NCI-H2029 treated with DMSO at 0.1 percent for 48 hours (cell line): ENCODE data around the gene TSHZ2.

Experiments
- DNase-seq: peaks from one replicate; lab custom pipeline; 2025; lab: John Stamatoyannopoulos, UW

Gene TSHZ2

DNA sequence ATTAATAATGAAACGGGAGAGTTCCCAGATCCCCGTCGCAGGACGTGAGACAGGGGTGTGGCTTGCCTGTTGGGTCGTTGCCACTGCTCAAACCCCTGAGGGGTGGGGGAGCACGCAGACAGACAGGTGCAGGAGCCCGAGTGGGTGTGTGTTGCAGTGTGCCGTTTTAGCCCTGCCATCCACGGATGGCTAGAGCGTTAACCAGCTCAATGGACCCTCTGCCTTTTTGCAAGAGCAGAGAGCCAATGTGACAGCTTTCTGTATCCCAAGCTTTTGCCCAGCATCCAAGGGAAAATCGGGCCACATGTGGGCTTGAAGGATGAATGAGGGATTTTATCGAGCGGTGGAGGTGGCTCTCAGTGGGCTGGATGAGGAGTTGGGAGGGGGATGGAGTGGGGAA lies 237.9 kb downstream of the TSHZ2 start:
- no peak for DNase-seq

DNA sequence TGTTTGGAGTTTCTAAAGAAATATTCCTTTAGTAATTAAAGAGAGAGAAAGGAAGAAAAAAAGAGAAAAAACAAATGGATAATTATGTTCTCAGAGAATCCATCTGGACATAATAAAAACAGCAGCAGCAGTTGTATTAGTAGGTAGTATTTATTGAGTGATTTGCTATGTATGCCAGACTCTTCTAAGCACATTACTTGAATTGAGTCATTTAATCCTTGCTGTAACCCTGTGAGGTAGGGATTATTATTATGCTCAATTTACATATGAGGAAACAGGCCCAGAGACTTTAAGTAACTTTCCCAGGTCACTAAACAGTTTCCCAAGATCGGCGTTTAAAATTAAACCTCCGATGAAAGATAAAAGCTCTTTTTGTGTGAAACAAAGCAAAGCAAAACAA lies 238.8 kb downstream of the TSHZ2 start:
- DNase-seq: no peak

DNA sequence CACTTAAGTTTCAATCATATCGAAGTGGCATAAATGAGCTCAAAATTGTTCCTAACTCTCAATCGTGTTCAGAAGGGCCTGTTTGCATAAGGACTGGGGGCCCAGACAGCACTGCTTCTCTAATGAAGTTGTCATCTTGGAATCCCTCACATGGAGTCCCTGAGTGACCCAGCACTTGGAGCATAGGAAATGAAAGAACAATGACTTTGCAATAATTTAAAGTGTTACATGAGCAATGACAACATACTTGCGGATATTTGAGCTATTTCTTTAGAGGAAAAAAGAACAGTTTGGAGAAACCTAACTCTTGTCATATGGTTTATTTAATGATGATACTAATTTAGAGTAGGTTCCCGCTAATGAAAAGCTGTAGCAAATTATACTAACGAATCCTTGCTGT lies 239.9 kb downstream of the TSHZ2 start:
- DNase-seq: no peak

DNA sequence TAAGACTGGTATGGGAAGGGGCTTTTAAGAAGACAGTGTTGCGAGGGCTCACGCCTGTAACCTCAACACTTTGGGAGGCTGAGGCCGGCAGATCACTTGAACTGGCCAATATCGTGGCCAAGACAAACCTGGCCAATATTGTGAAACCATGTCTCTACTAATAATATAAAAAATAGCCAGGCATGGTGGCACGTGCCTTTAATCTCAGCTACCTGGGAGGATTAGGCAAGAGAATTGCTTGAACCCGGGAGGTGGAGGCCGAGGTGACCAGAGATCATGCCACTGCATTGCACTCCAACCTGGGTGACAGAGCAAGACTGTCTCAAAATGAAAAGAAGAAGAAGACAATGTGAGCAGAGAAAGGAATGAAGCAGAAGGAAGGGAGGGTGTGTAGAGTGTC lies 242.2 kb downstream of the TSHZ2 start:
- no peak for DNase-seq

DNA sequence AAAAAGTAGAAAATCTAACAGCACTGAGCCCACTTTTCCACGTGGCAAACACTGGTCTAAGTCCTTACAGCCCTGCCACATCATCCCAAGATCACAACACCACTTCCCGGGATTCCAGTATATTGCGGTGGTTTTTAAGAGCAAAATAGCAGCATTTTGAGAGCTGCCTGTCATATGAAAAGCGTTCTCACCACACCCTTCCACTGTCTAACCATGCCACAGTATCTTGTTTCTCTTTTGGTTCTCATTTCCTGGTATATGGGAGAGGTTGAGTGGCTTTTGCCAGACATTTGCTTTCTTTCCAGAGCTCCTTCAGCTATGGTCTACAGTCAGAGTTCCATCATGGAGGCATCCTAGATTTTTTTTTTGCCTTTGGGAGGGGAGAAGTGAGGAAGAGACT lies 243.0 kb downstream of the TSHZ2 start:
- peak; percentile 49 for DNase-seq

DNA sequence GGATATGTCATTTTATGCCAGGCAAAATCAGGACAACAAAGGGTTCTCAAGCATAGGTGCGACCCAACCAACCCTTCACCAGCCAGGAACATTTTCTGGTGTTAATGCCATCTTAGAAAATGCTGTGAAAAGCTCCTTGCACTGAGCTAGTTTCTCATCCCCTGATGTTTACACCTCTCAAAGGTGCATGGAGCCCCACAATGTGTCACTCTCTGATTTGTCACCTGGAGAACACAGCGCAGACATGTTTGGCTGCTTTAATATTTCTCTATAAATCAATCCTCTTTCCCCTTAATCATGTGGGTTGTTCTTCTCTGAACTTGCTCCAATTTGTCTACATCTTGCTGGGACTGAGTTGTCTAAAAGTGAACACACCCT lies 244.3 kb downstream of the TSHZ2 start:
- no peak for DNase-seq

DNA sequence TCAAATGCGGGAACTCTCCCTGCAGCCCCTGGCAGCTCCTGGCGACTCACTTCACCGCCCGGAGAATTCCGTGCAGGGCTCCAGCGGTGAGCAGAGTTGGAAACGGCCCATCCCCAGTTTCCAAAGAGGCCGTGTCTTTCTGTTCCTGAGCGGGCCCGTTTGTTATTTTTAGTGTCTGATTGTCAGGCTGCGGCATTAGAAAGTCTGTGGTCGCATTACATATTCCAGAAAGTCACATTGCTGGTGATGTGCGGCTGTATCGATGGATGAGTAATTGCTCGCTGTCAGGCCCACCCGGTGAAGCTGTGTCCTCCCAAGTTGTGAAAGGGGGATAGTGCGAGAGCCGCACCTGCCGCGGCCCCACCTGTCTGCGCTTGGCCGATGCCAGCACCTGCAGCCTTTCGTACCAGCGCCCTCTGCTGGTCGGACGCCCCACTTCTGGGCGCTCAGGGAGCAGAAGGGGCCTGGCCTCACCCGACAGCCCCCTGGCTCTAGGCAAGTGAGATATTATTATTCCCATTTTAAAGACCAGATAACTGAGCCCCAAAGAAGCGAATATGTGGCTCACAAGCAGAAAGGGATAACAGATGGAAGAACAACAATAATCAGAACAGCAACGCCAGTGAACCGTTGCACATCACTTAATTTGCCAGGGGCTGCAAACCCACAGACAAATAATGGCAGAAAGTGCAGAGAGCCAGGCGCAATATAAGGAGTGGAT lies 244.9 kb downstream of the TSHZ2 start:
- peak; percentile 53 for DNase-seq

DNA sequence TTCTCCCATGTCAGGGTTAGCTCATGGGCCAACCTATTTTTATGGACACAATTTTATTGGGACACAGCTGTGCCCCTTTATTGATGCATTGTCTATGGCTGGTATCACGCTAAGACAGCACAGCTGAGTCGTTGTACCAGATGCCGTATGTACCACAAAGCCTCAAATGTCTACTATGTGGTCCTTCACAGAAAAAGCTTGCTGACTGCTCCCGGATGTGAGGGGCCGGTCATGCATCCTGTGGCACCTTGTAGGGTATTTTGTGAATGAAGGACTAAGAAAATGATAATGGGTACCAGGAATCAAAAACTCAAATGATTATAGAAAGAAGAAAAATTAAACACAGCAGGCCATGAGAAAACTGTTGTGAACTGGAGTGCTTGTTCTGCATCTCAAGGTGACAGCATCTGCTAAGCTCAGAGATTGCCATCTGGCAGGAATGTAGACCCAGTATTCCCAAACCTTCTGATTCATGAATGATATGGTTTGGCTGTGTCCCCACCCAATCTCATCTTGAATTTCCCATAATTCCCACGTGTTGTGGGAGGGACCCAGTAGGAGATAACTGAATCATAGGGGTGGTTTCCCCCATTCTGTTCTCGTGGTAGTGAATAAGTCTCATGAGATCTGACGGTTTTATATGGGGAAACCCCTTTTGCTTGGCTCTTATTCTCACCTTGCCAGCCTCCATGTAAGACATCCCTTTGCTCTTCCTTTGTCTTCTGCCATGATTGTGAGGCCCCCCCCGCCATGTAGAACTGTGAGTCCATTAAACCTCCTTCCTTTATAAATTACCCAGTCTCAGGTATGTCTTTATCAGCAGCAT lies 248.5 kb downstream of the TSHZ2 start:
- no peak for DNase-seq

DNA sequence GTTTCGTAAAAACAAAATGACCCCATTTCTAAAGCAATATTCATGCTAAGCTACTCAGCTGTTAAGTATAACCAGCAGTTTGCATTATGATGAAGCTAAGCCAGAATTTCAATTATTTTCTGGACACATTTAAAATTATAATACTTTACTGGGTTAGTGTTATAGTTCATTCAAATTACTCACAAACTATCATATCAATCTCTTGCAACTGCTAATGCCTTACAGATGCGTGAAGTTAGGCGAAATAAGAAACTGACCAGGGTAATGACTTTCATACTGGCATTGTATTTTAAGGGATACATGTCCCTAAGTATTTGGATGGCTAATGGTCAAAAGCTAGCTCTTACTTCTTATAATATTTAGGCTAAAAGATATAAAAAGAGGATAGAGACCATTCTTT lies 249.6 kb downstream of the TSHZ2 start:
- no peak for DNase-seq

DNA sequence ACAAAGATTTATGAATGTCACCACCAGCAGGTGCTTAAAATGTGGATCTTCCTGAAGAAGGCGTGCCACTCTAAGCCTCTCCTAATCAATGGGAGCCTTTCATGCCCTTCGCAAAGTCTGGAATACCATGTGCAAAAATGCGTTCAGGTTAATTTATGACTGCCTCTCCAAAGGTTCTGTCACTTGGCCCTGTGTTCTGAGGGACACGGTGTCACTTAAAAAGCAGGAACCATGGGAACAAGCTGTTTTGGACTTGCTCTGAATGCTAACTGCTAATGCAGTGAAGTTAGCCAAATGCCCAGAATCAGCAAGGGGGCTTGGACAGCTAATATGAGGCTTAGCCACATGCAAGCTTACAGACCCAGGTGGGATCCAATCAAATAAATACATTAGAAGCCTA lies 250.3 kb downstream of the TSHZ2 start:
- no peak for DNase-seq

DNA sequence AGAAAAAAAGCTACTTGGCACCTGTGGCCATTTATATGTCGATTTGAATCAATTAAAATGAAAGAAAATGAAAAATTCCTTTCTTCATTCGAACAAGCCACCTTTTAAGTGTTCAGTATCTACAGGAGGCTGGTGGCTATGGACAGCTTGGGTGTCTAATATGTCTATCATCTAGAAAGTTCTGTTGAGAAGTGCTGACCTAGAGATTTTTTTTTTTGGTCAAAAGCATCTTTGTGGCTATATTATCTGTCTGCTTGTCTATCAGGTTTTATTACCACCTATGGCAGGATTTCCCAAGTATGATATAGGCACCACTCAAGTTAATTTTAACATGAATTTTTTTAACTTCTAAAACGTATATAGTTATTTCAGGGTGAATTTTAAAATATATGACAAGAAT lies 250.8 kb downstream of the TSHZ2 start:
- DNase-seq: no peak

DNA sequence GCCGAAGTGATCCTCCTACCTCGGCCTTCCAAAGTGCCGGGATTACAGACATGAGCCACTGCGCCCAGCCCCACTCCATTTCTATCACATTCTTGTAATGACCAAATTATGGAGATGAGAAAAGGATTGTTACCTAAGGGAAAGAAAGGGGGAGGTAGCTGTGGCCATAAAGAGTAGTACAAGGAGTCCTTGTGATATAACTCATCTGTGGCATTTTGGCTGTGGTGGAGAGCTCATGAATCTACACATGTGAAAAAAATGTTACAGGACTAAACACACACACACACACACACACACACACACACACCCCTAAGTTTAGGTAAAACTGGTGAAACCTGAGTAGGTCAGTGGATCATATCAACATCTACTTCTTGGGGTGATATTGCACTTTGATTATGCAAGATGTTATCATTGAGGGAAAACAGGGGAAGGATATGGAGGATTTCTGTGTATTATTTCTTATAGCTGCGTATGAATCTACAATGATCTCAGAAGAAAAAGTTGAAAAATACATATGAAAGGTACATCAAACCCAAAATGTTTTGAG lies 251.5 kb downstream of the TSHZ2 start:
- DNase-seq: no peak

DNA sequence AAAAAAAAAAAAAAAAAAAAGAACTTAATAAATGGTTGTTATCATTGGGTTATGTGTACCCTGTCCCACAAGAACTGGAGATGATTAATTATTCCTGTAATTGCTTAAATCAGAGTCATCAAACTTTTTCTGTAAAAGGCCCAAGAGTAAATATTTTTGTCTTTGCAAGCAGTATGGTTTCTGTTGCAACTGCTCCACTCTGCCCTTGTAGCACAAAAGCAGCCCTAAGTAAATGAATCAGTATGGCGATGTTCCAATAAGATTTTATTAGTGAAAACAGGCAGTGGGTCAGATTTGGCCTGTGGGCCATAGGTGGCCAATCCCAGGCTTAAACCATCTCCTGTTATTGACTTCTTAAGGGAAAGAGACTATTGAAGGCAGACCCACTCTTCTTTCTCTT lies 252.7 kb downstream of the TSHZ2 start:
- DNase-seq: no peak

DNA sequence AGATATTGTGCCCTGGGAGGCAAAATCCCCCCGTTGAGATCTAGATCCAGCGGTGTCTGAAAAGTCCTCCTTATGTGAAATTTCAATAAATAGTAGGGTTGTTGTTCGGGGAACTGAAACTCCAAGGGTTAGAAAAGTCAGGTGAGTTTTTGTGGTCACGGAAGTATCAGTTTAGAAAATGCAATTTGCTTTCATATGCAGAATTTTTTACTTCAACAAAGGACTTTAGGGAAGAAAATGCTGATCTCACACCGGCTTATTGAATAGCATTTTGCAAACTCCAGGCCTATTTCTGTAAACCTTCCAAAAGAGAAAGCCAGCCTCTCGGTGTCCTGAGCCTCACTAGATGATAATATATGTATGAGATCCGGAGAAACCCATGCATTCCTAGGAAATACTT lies 254.7 kb downstream of the TSHZ2 start:
- DNase-seq: no peak

DNA sequence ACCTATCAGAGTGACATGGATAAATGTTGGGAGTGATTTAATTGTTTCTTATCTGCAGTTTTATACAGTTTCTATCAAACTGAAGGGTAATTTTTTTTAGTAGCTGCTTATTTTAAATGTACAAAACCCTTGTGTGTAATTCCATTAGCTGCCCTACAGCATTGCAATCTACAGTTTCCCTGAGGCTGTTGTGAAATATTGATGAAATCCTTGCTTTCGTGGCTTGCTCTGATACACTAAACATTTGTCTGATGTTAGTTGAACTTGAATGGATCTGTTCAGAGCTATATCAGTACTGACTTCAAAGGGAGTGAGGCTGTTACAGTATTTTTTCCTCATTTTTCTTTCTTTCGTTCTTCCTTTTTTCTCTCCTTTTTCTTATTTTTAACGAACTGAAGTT lies 255.4 kb downstream of the TSHZ2 start:
- no peak for DNase-seq

DNA sequence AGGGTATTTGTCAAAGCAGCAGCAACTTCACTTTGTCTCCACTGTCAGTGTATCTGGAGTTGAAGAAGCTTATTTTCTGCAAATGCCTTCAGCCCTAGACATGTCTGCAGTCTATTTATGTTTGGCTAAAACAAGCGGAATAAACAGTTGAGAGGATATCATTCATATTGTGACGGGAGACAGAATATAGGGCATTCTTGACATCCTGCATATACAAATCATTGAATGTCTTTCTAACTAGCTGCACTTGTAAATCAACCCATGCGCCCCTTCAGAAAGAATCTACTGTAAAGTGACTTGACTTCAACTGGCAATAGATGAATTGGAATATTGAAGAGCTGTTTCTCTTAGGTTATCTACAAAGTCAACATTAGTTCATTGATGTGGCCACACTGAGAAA lies 258.9 kb downstream of the TSHZ2 start:
- no peak for DNase-seq

DNA sequence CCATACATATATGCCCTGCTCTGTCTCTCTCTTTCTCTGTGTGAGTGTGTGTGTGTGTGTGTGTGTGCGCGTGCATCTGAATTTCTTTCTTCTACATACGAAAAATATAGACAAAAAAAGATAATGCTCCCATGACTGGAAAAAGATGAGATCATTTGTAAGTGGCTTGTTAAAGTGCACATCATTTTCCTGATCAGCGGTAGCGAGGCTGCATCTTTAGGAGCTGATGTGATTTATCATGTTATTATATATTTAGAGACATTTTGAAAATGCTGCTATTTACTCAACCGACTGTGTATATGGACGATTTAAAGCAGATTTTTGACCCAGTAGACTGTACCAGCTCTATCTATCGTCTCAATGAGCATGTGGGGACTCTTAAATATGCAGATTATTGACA lies 265.3 kb downstream of the TSHZ2 start:
- no peak for DNase-seq

DNA sequence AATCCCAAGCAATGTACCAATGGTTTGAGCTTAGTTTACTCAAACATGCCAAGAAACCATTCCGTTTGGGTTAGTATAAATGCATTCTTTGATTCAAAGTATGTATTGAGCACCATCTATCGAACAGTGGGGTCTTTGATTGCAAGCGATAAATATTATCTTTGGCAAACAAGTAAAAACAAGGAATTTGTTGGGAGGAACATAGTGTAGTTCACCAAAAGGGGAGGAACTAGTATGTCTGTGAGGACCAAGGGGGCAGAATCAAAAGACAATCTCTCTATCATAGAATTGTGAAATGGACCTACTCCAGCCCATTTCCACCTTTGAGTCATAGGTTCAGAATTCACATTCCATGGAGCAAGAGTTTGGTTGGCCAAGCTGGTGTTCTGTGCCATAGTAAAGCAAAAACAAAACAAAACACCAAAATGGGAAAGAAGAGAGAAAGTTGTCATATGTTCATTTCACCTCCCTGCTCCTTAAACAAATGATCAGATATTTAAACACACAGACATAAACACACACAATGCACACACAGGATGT lies 266.0 kb downstream of the TSHZ2 start:
- DNase-seq: no peak

DNA sequence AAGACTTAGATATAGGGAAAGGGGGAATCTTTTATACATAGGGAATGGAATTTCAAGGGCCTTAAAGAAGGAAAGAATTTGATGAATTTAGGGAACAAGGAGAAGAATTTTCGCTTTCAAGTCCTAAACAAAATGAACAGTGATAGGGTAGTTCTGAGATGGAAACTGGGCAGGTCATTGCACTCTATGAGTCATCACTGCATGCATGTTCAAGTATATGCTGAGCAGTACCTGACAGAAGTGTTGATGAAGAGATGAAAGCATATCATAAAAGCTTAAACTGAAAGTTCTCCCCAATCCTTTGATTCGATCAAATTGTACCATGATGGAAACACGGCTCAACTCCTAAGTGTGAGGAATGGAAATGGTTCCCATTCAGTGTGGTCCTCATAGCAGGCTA lies 271.0 kb downstream of the TSHZ2 start:
- DNase-seq: no peak

DNA sequence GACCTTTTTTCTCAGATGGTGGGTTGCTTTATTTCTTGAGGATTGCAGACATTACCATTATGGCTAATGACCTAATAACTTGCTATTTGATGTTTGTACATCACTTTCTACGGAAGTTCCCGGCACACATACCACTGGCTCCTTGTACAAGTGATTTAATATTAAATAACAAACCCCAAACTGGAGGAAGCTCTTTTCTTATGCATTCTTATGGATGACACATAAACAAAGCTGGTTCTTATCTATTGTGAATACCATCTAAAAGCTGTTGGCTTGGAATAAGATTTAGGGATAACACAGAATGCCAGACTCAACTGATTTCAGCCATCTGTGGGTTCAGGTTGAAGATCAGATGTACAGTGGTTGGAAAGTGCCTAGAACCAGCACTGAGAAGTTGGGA lies 272.6 kb downstream of the TSHZ2 start:
- DNase-seq: no peak

DNA sequence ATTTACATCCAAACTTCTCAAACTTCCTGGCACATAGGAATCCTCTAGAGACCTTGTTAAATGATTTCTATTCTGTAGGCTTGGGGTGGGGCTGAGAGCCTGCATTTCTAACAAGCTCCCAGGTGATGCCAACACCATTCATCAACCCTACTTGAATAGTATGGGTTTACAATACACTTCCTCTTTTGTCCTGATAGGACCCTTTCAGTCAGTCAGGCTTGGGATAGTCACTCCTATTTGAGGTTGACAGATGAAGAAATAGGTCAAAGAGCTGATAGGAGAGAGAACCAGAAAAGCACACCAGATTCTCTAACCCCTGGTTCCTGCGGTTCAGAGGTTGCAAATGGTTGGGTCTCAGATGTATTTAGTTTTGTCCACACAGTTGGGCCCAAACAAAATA lies 273.4 kb downstream of the TSHZ2 start:
- DNase-seq: no peak

DNA sequence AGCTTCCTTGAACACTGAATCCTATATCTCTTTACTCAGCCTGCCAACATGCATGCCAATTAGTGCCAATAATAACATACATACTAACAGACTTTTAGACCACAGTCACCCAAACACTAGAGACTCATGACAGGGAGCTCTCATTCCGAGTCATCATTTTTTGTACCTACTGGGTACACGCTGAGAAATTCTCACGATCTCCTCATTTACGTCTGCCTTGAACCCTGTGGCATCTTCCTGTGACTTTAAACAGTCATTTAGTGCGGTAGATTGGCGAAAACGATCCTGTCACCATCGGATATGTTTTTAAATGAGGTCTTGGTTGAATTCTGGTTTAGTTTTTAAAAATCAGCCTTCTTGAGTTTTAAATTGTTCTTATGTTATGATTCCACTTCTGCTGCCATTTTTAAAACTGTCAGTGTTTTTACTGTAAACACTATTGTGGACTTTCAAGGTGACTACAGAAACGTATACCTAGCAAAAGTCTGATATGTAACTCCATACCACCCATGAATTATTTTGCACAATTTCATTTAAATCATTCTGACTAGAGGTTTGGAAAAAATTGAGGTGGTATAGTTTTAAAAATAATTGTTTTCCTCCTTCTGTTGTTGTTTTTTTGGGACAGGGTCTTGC lies 275.4 kb downstream of the TSHZ2 start:
- no peak for DNase-seq

DNA sequence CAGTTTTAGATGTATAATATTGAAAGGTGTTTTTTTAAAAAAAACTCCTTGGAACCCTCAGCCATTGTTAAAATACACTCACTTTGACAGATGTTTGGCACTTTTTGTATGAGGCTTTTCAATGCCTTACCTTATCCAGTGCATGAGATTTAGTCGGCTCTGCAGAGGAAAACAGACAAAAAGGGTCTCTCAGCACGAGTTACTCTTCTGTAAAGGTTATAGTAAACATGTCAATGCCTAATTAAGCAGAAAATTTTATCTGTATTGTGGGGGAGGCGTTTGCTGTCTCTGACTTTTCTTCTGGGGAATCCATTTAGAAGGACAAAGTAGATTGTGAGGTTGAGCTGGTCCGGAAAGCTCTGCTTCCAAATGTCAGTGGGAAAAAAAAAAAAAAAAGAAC lies 278.3 kb downstream of the TSHZ2 start:
- no peak for DNase-seq
